Measurements from ENCODE around the gene ADGRD1. TPM values are rescaled to one million over a fixed set of nuclear protein-coding genes. Genes with fewer than 3 reads are reported as not detected.

ADGRD1 gene
- polyA plus RNA-seq, 3 donors = 4.7 to 17.9 (median 4.9) TPM

DNA sequence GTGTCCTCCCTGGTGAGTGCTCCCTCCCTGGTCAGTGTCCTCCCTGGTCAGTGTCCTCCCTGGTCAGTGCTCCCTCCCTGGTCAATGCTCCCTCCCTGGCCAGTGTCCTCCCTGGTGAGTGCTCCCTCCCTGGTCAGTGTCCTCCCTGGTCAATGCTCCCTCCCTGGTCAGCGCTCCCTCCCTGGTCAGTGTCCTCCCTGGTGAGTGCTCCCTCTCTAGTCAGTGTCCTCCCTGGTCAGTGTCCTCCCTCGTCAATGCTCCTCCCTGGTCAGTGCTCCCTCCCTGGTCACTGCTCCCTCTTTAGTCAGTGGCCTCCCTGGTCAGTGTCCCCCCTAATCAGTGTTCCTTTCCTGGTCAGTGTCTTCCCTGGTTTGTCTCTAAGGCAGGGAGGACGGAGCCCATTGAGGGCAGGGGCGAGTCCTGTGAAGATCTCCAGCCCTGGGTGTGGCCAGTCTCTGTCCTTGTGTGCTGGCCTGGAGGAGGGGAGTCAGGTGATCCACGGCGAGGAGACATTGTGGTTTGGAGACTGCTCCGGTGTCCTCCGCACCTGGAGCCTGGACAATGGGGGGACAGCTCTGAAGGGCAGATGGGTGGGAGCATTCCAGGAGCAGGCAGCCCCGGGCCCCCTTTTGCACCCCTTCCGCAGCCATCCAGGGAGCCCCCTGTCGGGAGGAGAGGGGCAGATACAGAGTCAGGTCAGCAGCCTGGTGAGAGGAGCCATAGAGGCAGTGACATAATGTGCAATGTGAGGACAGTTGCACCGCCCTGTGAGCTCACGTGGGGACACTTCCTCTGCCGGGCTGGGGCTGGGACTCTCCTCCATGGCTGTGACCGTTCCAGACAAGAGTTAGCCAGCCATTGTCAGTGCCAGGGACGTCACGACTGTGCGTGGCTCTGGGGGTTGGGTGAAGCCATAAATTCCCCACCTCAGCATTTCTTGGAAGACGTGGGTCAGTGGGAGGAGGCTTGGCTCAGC, 93.4 kb downstream of the ADGRD1 start:
- Histone ChIP-seq H3K4me3 (replicated peaks in 1 of 3; ENCODE audit: low read depth in 2 of 3, low read length in 3 of 3) (no peak overlapping the region), H3K79me2 (ENCODE audit: insufficient read depth, low read length) (no peaks in the 10 kb centered on the region), H3K9me3 (replicated peaks in 1 of 2; ENCODE audit: control insufficient read depth in 1 of 2, insufficient read depth in 1 of 2, low read length in 2 of 2) (no peaks in the 10 kb centered on the region), H3K36me3 (replicated peaks in 1 of 2; ENCODE audit: control insufficient read depth in 1 of 2, insufficient read depth in 2 of 2, low read length in 2 of 2) (no peaks in the 10 kb centered on the region), H3K27me3 (ENCODE audit: control insufficient read depth in 2 of 2, insufficient read depth in 2 of 2, low read length in 2 of 2) (no peaks in the 10 kb centered on the region), H3K9ac (ENCODE audit: insufficient read depth, low read length, poor library complexity, severe bottlenecking) (no peak overlapping the region), H3K4me2 (replicated peaks; ENCODE audit: extremely low read depth, low read length, poor library complexity, severe bottlenecking) (no peak overlapping the region), H4K20me1 (ENCODE audit: insufficient read depth, low read length) (peaks cover 21% of the 10 kb centered on the region), H2AFZ (ENCODE audit: insufficient read depth, low read depth, low read length, poor library complexity, severe bottlenecking) (no peak overlapping the region), H3K4me1 (ENCODE audit: control insufficient read depth in 1 of 2, insufficient read depth in 2 of 2, low read length in 2 of 2) (peaks cover 0 to 16% of the 10 kb centered on the region in 2 donors), H3K27ac (ENCODE audit: low read depth in 1 of 2, low read length in 2 of 2) (no peak overlapping the region)
- peak; percentile 1 to 26 (median 21) for DNase-seq
- peaks cover 4 to 6% (median 5%) of the 10 kb centered on the region in 3 donors for H3K27me3 Mint-ChIP-seq (ENCODE audit: low read depth in 3 of 3)
- H3K9me3 Mint-ChIP-seq = peaks cover 0 to 3% (median 2%) of the 10 kb centered on the region in 7 donors
- peaks cover 0 to 1% of the 10 kb centered on the region in 2 donors for H3K36me3 Mint-ChIP-seq
- H3K4me3 Mint-ChIP-seq = no peak overlapping the region
- peak overlapping the region in 2 of 7 donors; percentile 27 to 79 for H3K27ac Mint-ChIP-seq
- intact Hi-C loops (cut with micrococcal nuclease) = no loop called here
- TF ChIP-seq, protein P1, sequence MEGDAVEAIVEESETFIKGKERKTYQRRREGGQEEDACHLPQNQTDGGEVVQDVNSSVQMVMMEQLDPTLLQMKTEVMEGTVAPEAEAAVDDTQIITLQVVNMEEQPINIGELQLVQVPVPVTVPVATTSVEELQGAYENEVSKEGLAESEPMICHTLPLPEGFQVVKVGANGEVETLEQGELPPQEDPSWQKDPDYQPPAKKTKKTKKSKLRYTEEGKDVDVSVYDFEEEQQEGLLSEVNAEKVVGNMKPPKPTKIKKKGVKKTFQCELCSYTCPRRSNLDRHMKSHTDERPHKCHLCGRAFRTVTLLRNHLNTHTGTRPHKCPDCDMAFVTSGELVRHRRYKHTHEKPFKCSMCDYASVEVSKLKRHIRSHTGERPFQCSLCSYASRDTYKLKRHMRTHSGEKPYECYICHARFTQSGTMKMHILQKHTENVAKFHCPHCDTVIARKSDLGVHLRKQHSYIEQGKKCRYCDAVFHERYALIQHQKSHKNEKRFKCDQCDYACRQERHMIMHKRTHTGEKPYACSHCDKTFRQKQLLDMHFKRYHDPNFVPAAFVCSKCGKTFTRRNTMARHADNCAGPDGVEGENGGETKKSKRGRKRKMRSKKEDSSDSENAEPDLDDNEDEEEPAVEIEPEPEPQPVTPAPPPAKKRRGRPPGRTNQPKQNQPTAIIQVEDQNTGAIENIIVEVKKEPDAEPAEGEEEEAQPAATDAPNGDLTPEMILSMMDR (IDR thresholded peaks at IDR 0.05) = no peak
- WGBS (ENCODE audit: insufficient coverage) = 73% methylated on average over 12 of the region's 19 CpGs
- H3K4me1 Mint-ChIP-seq = peaks cover 17% of the 10 kb centered on the region

DNA sequence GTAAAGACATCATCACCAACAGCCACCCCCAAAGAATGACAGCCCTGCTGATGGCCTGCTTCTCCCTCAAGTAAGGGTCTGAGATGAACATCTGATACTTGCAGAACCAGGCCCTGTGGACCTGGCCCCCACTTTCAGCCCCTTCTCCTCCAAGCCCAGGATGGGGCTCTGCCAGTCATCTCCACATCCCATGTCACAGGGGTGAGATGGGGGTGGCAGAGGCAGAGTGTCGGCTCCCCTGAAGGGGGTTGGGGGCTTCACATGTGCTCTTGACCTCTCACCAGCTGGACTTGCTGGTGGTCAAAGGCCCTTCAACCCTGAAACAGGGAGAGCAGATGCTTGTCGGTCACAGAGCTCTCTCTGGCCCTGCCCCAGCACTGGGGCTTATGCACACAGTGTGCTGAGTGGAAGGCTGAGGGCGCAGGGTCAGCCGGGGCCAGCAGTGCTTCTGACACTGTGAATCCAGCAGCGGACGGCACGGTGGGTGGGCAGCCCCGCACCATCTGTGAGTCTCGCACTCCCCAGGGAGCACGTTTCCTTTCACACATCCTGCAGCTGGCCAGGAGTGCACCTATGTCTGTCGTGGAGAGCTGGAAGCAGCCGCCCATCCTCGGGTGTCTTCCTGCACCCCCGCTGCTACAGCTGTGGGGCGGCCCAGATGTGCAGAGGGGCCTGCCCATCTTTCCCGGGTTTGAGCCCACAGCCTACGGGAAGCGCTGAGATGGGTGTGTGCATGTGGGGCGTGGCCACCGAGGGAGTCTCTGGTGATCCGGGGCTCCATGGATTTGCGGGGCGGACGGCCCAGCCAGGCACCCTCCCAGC, 94.3 kb downstream of the ADGRD1 start:
- Mint-ChIP-seq H3K9me3 (peaks cover 0 to 3% (median 2%) of the 10 kb centered on the region in 7 donors), H3K4me3 (no peak overlapping the region), H3K36me3 (peaks cover 0 to 1% of the 10 kb centered on the region in 2 donors), H3K27me3 (ENCODE audit: low read depth in 3 of 3) (peaks cover 3 to 6% (median 5%) of the 10 kb centered on the region in 3 donors), H3K4me1 (peaks cover 17% of the 10 kb centered on the region), H3K27ac (peak overlapping the region in 1 of 7 donors; percentile 28)
- 76% methylated on average over 22 of the region's 24 CpGs for WGBS (ENCODE audit: insufficient coverage)
- H3K27me3 ChIP-seq (ENCODE audit: control insufficient read depth in 2 of 2, insufficient read depth in 2 of 2, low read length in 2 of 2) = no peaks in the 10 kb centered on the region
- TF ChIP-seq, protein P1 (IDR thresholded peaks at IDR 0.05) = no peak
- H3K4me3 ChIP-seq (replicated peaks in 1 of 3; ENCODE audit: low read depth in 2 of 3, low read length in 3 of 3) = no peak overlapping the region
- H4K20me1 ChIP-seq (ENCODE audit: insufficient read depth, low read length) = peaks cover 30% of the 10 kb centered on the region
- H2AFZ ChIP-seq (ENCODE audit: insufficient read depth, low read depth, low read length, poor library complexity, severe bottlenecking) = no peak overlapping the region
- H3K9ac ChIP-seq (ENCODE audit: insufficient read depth, low read length, poor library complexity, severe bottlenecking) = no peak overlapping the region
- H3K27ac ChIP-seq (ENCODE audit: low read depth in 1 of 2, low read length in 2 of 2) = no peak overlapping the region
- peaks cover 0 to 16% of the 10 kb centered on the region in 2 donors for H3K4me1 ChIP-seq (ENCODE audit: control insufficient read depth in 1 of 2, insufficient read depth in 2 of 2, low read length in 2 of 2)
- no peaks in the 10 kb centered on the region for H3K9me3 ChIP-seq (replicated peaks in 1 of 2; ENCODE audit: control insufficient read depth in 1 of 2, insufficient read depth in 1 of 2, low read length in 2 of 2)
- H3K79me2 ChIP-seq (ENCODE audit: insufficient read depth, low read length) = no peaks in the 10 kb centered on the region
- H3K36me3 ChIP-seq (replicated peaks in 1 of 2; ENCODE audit: control insufficient read depth in 1 of 2, insufficient read depth in 2 of 2, low read length in 2 of 2) = no peaks in the 10 kb centered on the region
- intact Hi-C loops (cut with micrococcal nuclease) = no loop called here
- DNase-seq = no peak
- no peak overlapping the region for H3K4me2 ChIP-seq (replicated peaks; ENCODE audit: extremely low read depth, low read length, poor library complexity, severe bottlenecking)
